NCI-H2227 (cell line): ENCODE data around the gene PTPRN2.

ENCODE experiments used
- DNase-seq: peaks from one replicate; lab custom pipeline; 2025; ENCODE audit not compliant: unreplicated experiment; lab: John Stamatoyannopoulos, UW

PTPRN2 gene

GRCh38 chr7:158557441-158557755 is 30.2 kb downstream of the PTPRN2 start:
- no peak for DNase-seq

- no peak for DNase-seq
Observed at GRCh38 chr7:158556721-158557440, 30.7 kb downstream of the PTPRN2 start.

- no peak for DNase-seq
Observed at GRCh38 chr7:158555034-158555520, 32.5 kb downstream of the PTPRN2 start.

GRCh38 chr7:158550886-158551452 is 36.7 kb downstream of the PTPRN2 start:
- DNase-seq = no peak

GRCh38 chr7:158550394-158550700 is 37.3 kb downstream of the PTPRN2 start:
- no peak for DNase-seq

- no peak for DNase-seq
Observed at GRCh38 chr7:158549616-158550393, 37.8 kb downstream of the PTPRN2 start.

GRCh38 chr7:158549176-158549615 is 38.4 kb downstream of the PTPRN2 start:
- no peak for DNase-seq

GRCh38 chr7:158548726-158549125 is 38.9 kb downstream of the PTPRN2 start:
- no peak for DNase-seq

GRCh38 chr7:158547817-158548216 is 39.8 kb downstream of the PTPRN2 start:
- DNase-seq = no peak

- no peak for DNase-seq
Observed at GRCh38 chr7:158546626-158547025, 41.0 kb downstream of the PTPRN2 start.

GRCh38 chr7:158546214-158546613 is 41.4 kb downstream of the PTPRN2 start:
- DNase-seq = no peak

- no peak for DNase-seq
Observed at GRCh38 chr7:158544708-158545107, 42.9 kb downstream of the PTPRN2 start.

- DNase-seq = no peak
Observed at GRCh38 chr7:158543840-158544239, 43.8 kb downstream of the PTPRN2 start.

- DNase-seq = no peak
Observed at GRCh38 chr7:158542651-158543566, 44.7 kb downstream of the PTPRN2 start.

GRCh38 chr7:158541346-158542010 is 46.1 kb downstream of the PTPRN2 start:
- DNase-seq = no peak

GRCh38 chr7:158539711-158540146 is 47.9 kb downstream of the PTPRN2 start:
- no peak for DNase-seq

- DNase-seq = no peak
Observed at GRCh38 chr7:158538156-158538946, 49.3 kb downstream of the PTPRN2 start.

- DNase-seq = no peak
Observed at GRCh38 chr7:158537516-158537882, 50.1 kb downstream of the PTPRN2 start.

- no peak for DNase-seq
Observed at GRCh38 chr7:158536871-158537515, 50.6 kb downstream of the PTPRN2 start.
